CD14-positive monocyte (primary cell): Measurements from ENCODE around the gene UAP1L1. TPM values are rescaled to one million over a fixed set of nuclear protein-coding genes. Genes with fewer than 3 reads are reported as not detected.
"Not testable (repeated sequence)": the region's sequence is repeated elsewhere in the genome, so short reads cannot be mapped to it uniquely, and the experiment has no call there.

Experiments
- DNase-seq, 3 donors: peaks; one replicate each; pipeline ENCODE4 v3.0.0-alpha.2; 2011 to 2022
- H2AFZ ChIP-seq: 2 replicates; pipeline ENCODE4 v1.6.0; 2012; ENCODE audit warnings: mild to moderate bottlenecking, low read depth, low read length, inconsistent platforms; ENCODE audit not compliant: insufficient read depth, poor library complexity, severe bottlenecking
- H3K27ac ChIP-seq, 2 donors: 1 replicate in 1 of 2; 2 replicates in 1 of 2; pipeline ENCODE4 v1.5.1; 2012 to 2013; ENCODE audit warnings: low read length in 2 of 2, control low read depth in 1 of 2, inconsistent platforms in 1 of 2, low read depth in 1 of 2, mild to moderate bottlenecking in 1 of 2
- H3K27me3 ChIP-seq, 2 donors: one replicate each; pipeline versions ENCODE4 v1.6.0 to v1.6.1; 2011 to 2013; ENCODE audit warnings: low read length in 2 of 2; ENCODE audit not compliant: control insufficient read depth in 2 of 2, insufficient read depth in 2 of 2
- H3K36me3 ChIP-seq, 2 donors: replicated peaks in 1 of 2; 1 replicate in 1 of 2; 2 replicates in 1 of 2; pipeline versions ENCODE4 v1.5.1 to v1.6.1; 2012 to 2013; ENCODE audit warnings: low read length in 2 of 2, control low read depth in 1 of 2, inconsistent platforms in 1 of 2, mild to moderate bottlenecking in 1 of 2; ENCODE audit not compliant: insufficient read depth in 2 of 2, control insufficient read depth in 1 of 2
- H3K4me1 ChIP-seq, 2 donors: 1 replicate in 1 of 2; 2 replicates in 1 of 2; pipeline versions ENCODE4 v1.5.1 to v1.6.1; 2012 to 2013; ENCODE audit warnings: low read length in 2 of 2, control low read depth in 1 of 2, inconsistent platforms in 1 of 2, mild to moderate bottlenecking in 1 of 2, moderate library complexity in 1 of 2; ENCODE audit not compliant: insufficient read depth in 2 of 2, control insufficient read depth in 1 of 2
- H3K4me2 ChIP-seq: replicated peaks from 2 replicates; pipeline ENCODE3; 2012; ENCODE audit warnings: low read length, moderate library complexity, mild to moderate bottlenecking; ENCODE audit not compliant: poor library complexity, severe bottlenecking; ENCODE audit errors: extremely low read depth
- H3K4me3 ChIP-seq, 3 experiments: fragments of 200-600 bp in 1 of 3; sonication (generic) in 1 of 3; replicated peaks in 1 of 3; 1 replicate in 2 of 3; 2 replicates in 1 of 3; pipeline ENCODE4 v1.5.1; 2011 to 2013; ENCODE audit warnings: low read length in 3 of 3, mild to moderate bottlenecking in 3 of 3, control low read depth in 2 of 3, low read depth in 2 of 3, inconsistent platforms in 1 of 3, moderate library complexity in 1 of 3
- H3K79me2 ChIP-seq: 2 replicates; pipeline ENCODE4 v1.6.0; 2012; ENCODE audit warnings: mild to moderate bottlenecking, control low read depth, inconsistent platforms, low read length, moderate library complexity; ENCODE audit not compliant: insufficient read depth
- H3K9ac ChIP-seq: 2 replicates; pipeline ENCODE4 v1.6.0; 2017; ENCODE audit warnings: low read length, mild to moderate bottlenecking; ENCODE audit not compliant: insufficient read depth, poor library complexity, severe bottlenecking
- H3K9me3 ChIP-seq, 2 donors: replicated peaks in 1 of 2; 1 replicate in 1 of 2; 2 replicates in 1 of 2; pipeline versions ENCODE4 v1.5.1 to v1.6.1; 2012 to 2013; ENCODE audit warnings: low read length in 2 of 2, control low read depth in 1 of 2; ENCODE audit not compliant: control insufficient read depth in 1 of 2, insufficient read depth in 1 of 2
- H4K20me1 ChIP-seq: 2 replicates; pipeline ENCODE4 v1.6.0; 2012; ENCODE audit warnings: mild to moderate bottlenecking, low read length, control low read depth, moderate library complexity; ENCODE audit not compliant: insufficient read depth
- H3K27ac Mint-ChIP-seq, 7 donors: one replicate each; pipeline ENCODE4 v1.8.0; 2020; ENCODE audit warnings: mild to moderate bottlenecking in 7 of 7, mixed read lengths in 7 of 7, moderate library complexity in 6 of 7, inconsistent platforms in 2 of 7
- H3K27me3 Mint-ChIP-seq, 3 donors: one replicate each; pipeline ENCODE4 v1.8.0; 2021 to 2022; ENCODE audit warnings: low read depth in 3 of 3, mild to moderate bottlenecking in 3 of 3, mixed read lengths in 3 of 3, moderate library complexity in 3 of 3, inconsistent platforms in 1 of 3
- H3K36me3 Mint-ChIP-seq, 2 donors: one replicate each; pipeline ENCODE4 v1.8.0; 2020; ENCODE audit warnings: mixed read lengths in 2 of 2, inconsistent platforms in 1 of 2, mild to moderate bottlenecking in 1 of 2
- H3K4me1 Mint-ChIP-seq: one replicate; pipeline ENCODE4 v1.8.0; 2020; ENCODE audit warnings: mild to moderate bottlenecking, mixed read lengths
- H3K4me3 Mint-ChIP-seq, 2 donors: one replicate each; pipeline ENCODE4 v1.8.0; 2020; ENCODE audit warnings: mild to moderate bottlenecking in 2 of 2, mixed read lengths in 2 of 2, moderate library complexity in 1 of 2
- H3K9me3 Mint-ChIP-seq, 7 donors: one replicate each; pipeline ENCODE4 v1.8.0; 2020 to 2022; ENCODE audit warnings: mixed read lengths in 7 of 7, mild to moderate bottlenecking in 6 of 7, moderate library complexity in 6 of 7, inconsistent platforms in 2 of 7
- WGBS: methylation state at CpG from one replicate; pipeline ENCODE4 v1.1.5; 2013; ENCODE audit warnings: missing lambda C conversion rate; ENCODE audit not compliant: insufficient coverage; 5-methylcytosine and 5-hydroxymethylcytosine counted together
- intact Hi-C, 2 donors: fragments of 100-400 bp; cut with micrococcal nuclease; formaldehyde crosslinking; loops; one replicate each; pipeline versions ENCODE4 v1.15.0 to v1.15.1; 2023
- polyA plus RNA-seq, 3 donors: library from polyadenylated mRNA; depleted of rRNA in 1 of 3; unstranded in 2 of 3; stranded (reverse) in 1 of 3; fragments of 300-500 nt in 2 of 3; fragments of >200 nt in 1 of 3; fragmentation: Illumina TruSeq in 2 of 3; gene quantifications; 1 replicate in 2 of 3; 2 replicates in 1 of 3; pipeline ENCODE4 v1.2.3, GENCODE V29; 2012 to 2021

Gene UAP1L1
- polyA plus RNA-seq, 3 donors: 5.7 to 16.7 (median 14.8) TPM

DNA sequence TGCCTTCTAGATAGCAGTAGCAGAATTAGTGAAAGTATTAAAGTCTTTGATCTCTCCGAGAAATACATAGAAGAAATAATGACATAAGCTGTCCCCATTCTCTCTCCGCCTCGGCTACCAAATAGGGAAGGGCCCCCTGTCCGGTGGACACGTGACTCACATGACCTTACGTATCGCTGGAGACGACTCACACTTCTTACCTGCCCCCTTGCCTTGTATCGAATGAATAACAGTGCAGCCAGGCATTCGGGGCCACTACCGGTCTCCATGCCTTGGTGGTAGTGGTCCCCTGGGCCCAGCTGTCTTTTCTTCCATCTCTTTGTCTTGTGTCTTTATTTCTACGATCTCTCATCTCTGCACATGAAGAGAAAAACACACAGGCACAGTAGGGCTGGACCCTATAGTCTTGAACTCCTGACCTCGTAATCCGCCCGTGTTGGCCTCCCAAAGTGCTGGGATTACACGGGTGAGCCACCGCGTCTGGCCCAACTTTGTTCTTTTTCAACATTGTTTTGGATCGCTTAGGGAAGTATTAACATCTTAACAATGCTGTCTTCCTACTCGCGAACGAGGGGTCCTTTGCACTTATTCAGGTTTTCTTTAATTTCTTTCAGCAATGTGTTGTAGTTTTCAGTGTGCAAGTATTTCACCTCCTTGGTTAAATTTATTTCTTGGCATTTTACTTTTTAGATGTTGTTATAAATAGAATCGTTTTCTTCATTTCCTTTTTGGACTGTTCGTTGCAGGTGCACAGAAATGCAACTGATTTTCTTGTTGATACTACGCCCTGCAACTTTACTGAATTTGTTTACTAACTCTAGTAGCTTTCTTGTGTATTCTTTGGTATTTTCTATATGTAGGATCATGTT lies 44.8 kb downstream of the UAP1L1 start:
- intact Hi-C loops: loop anchor here in 1 of 2 donors (5.0 kb wide), 1 partner anchor 115 kb away; no protein-coding TSS in a partner anchor
- 74% methylated on average over 3 of the region's 25 CpGs for whole genome bisulfite sequencing
- Mint-ChIP-seq H3K4me1 (peaks cover 12% of the 10 kb centered on the region), H3K4me3 (peak overlapping the region in 1 of 2 donors; percentile 47)
- not testable (repeated sequence) for H3K36me3 Mint-ChIP-seq, H3K9ac ChIP-seq, H3K27ac ChIP-seq, H3K4me2 ChIP-seq, H2AFZ ChIP-seq, H3K9me3 ChIP-seq, H3K27ac Mint-ChIP-seq, H3K36me3 ChIP-seq, H3K4me3 ChIP-seq, H4K20me1 ChIP-seq, H3K9me3 Mint-ChIP-seq, DNase-seq, H3K27me3 Mint-ChIP-seq, H3K27me3 ChIP-seq, H3K79me2 ChIP-seq
- H3K4me1 ChIP-seq: peaks cover 9 to 14% of the 10 kb centered on the region in 2 donors

- not testable (repeated sequence) for H3K4me3 Mint-ChIP-seq, H3K9me3 Mint-ChIP-seq, H3K79me2 ChIP-seq, H3K9me3 ChIP-seq, H3K36me3 ChIP-seq, H3K4me2 ChIP-seq, H3K4me3 ChIP-seq, H2AFZ ChIP-seq, H3K27me3 Mint-ChIP-seq, H3K27ac ChIP-seq, H3K27me3 ChIP-seq, H3K9ac ChIP-seq, H3K36me3 Mint-ChIP-seq, DNase-seq, H3K27ac Mint-ChIP-seq, H4K20me1 ChIP-seq
- H3K4me1 Mint-ChIP-seq: peaks cover 17% of the 10 kb centered on the region
- intact Hi-C loops: loop anchor here in 1 of 2 donors (5.0 kb wide), 1 partner anchor 114 kb away; no protein-coding TSS in a partner anchor
- 74% methylated on average over 8 of the region's 16 CpGs for WGBS
- H3K4me1 ChIP-seq: peaks cover 17 to 21% of the 10 kb centered on the region in 2 donors
Observed at GRCh38 chr9:137122796-137123467, 45.6 kb downstream of the UAP1L1 start.
